Chondrocyte (in vitro differentiated cells): ENCODE measurements around the gene LDAH. TPM values are rescaled to one million over a fixed set of nuclear protein-coding genes. Genes with fewer than 3 reads are reported as not detected.

Experiments used
- DNase-seq: peaks from one replicate; pipeline ENCODE4 v3.0.0; 2021; ENCODE audit warnings: mixed read lengths, low spot score
- H3K27ac Mint-ChIP-seq: one replicate; pipeline ENCODE4 v1.8.0; 2021; ENCODE audit warnings: mild to moderate bottlenecking, moderate library complexity, mixed read lengths; ENCODE audit not compliant: unreplicated experiment
- H3K27me3 Mint-ChIP-seq: 2 replicates; pipeline ENCODE4 v1.8.0; 2021; ENCODE audit warnings: low read depth, mixed read lengths
- H3K36me3 Mint-ChIP-seq: 2 replicates; pipeline ENCODE4 v1.8.0; 2021; ENCODE audit warnings: low read depth, mixed read lengths
- H3K4me1 Mint-ChIP-seq: 2 replicates; pipeline ENCODE4 v1.8.0; 2021; ENCODE audit warnings: low read depth, mild to moderate bottlenecking, mixed read lengths
- H3K4me3 Mint-ChIP-seq: one replicate; pipeline ENCODE4 v1.8.0; 2021; ENCODE audit warnings: mild to moderate bottlenecking, moderate library complexity, mixed read lengths; ENCODE audit not compliant: unreplicated experiment
- H3K9me3 Mint-ChIP-seq: 2 replicates; pipeline ENCODE4 v1.8.0; 2021; ENCODE audit warnings: low read depth, mixed read lengths
- CTCF ChIP-seq: fragments of 200-600 bp; sonication (generic); IDR thresholded peaks from 2 replicates; pipeline ENCODE4 v1.5.0; 2021; ENCODE audit warnings: antibody characterized with exemption, mild to moderate bottlenecking, moderate library complexity
- total RNA-seq: library from RNA; stranded (reverse); gene quantifications from 3 replicates; pipeline ENCODE4 v1.2.1, GENCODE V29; 2021

LDAH gene
- total RNA-seq, 1 donor from 2014 or later = 18.1 TPM

DNA sequence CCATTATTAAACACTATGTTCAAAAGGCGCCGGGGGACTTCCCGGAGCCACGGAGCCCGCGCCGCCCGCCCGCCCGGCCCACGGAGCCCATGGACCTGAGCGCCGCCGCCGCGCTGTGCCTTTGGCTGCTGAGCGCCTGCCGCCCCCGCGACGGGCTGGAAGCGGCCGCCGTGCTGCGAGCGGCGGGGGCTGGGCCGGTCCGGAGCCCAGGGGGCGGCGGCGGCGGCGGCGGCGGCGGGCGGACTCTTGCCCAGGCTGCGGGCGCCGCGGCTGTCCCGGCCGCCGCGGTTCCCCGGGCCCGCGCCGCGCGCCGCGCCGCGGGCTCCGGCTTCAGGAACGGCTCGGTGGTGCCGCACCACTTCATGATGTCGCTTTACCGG is 155.8 kb downstream of the LDAH start:
- peaks cover 32% of the 10 kb centered on the region for H3K27me3 Mint-ChIP-seq
- peaks cover 39% of the 10 kb centered on the region for H3K4me1 Mint-ChIP-seq
- no peaks in the 10 kb centered on the region for H3K9me3 Mint-ChIP-seq
- DNase-seq = no peak
- H3K4me3 Mint-ChIP-seq = peak overlapping the region; percentile 79
- no peak overlapping the region for H3K27ac Mint-ChIP-seq
- peaks cover 6% of the 10 kb centered on the region for H3K36me3 Mint-ChIP-seq
- TF ChIP-seq CTCF = peak; percentile 46

- Mint-ChIP-seq H3K27ac (peak within 1 kb of the TSS; percentile 13), H3K4me1 (peaks cover 41% of the 10 kb centered on the region), H3K36me3 (peaks cover 5% of the 10 kb centered on the region), H3K4me3 (peak within 1 kb of the TSS; percentile 79), H3K27me3 (peaks cover 30% of the 10 kb centered on the region), H3K9me3 (no peaks in the 10 kb centered on the region)
- no peak for DNase-seq
- TF ChIP-seq CTCF = peak; percentile 78
Observed at GRCh38 chr2:20666304-20667150, 156.4 kb downstream of the LDAH start, which contains the start of gene GDF7. TSS of gene GDF7 (plus strand) at chr2:20667144. CDS start at chr2:20667240, 96 bp downstream.

DNA sequence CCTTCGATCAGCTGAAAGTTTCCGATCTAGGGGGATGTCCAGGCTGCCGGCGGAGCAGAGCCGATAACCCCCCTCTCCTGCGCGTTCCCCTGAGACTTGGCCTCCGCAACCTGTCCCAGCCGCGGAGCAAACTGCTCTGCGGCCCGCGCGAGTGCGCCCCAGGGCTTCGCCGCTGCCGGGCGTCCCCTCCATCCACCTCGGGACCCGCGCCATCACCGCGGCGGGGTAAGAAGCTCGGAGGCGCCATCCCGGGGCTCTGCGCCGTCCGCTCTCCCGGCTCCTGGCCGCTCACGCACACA is 156.9 kb downstream of the LDAH start:
- peaks cover 41% of the 10 kb centered on the region for H3K4me1 Mint-ChIP-seq
- no peak overlapping the region for H3K27ac Mint-ChIP-seq
- H3K9me3 Mint-ChIP-seq = no peaks in the 10 kb centered on the region
- peaks cover 30% of the 10 kb centered on the region for H3K27me3 Mint-ChIP-seq
- peak overlapping the region; percentile 77 for H3K4me3 Mint-ChIP-seq
- TF ChIP-seq CTCF = no peak
- DNase-seq = no peak
- H3K36me3 Mint-ChIP-seq = peaks cover 2% of the 10 kb centered on the region

DNA sequence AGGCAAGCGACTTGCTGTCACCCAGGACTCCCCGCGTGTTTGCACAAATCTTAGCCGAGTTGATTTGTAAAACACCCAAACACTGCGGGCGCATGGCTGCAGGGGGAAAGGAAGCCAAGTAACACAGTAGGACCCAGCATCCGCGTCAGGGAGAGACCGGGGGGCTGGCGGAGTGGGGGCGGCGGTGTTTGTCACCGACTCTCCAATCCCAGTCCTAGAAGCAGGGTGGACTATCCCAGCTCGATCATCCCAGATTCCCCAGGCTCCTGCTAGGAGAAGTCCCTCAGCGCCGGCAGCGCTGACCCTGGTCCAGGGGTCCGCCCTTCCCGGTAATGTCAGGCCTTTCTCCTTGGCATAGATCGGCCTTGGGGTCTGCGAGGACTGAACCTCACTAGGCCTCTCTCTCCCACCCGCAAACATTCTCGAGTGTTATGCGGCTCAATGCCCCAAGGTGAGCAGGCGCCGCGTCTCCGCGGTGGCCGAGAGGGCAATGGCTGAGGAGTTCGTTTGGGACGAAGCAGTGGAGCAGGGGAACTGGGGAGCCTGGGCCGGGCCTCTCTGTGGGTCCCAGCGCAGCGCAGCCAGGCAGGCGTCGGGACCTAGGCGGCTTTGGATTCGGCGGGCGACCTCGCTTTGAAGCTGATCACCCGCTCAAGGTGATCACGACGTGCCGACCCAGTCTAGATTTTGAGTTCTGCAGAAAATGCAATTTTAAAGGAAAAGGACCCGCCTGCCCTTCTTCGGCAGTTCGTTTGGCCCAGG is 157.5 kb downstream of the LDAH start:
- peaks cover 35% of the 10 kb centered on the region for H3K27me3 Mint-ChIP-seq
- no peaks in the 10 kb centered on the region for H3K9me3 Mint-ChIP-seq
- peaks cover 41% of the 10 kb centered on the region for H3K4me1 Mint-ChIP-seq
- TF ChIP-seq CTCF = no peak
- DNase-seq = no peak
- peaks cover 2% of the 10 kb centered on the region for H3K36me3 Mint-ChIP-seq
- H3K4me3 Mint-ChIP-seq = peak overlapping the region; percentile 77
- H3K27ac Mint-ChIP-seq = no peak overlapping the region

GRCh38 chr2:20664431-20665242 is 158.3 kb downstream of the LDAH start:
- H3K9me3 Mint-ChIP-seq = no peaks in the 10 kb centered on the region
- H3K36me3 Mint-ChIP-seq = peaks cover 2% of the 10 kb centered on the region
- no peak for TF ChIP-seq CTCF
- H3K4me3 Mint-ChIP-seq = peak overlapping the region; percentile 77
- H3K27ac Mint-ChIP-seq = no peak overlapping the region
- peaks cover 39% of the 10 kb centered on the region for H3K4me1 Mint-ChIP-seq
- DNase-seq = no peak
- H3K27me3 Mint-ChIP-seq = peaks cover 39% of the 10 kb centered on the region
